AG04450 (cell line): ENCODE measurements around the gene CUL9. TPM values are rescaled to one million over a fixed set of nuclear protein-coding genes. Genes with fewer than 3 reads are reported as not detected.

Experiments used
- CTCF ChIA-PET: fragments of 300-600, 350-600 bp; formaldehyde crosslinking; extraction: SDS; loops from one replicate; lab custom pipeline; 2022; ENCODE audit warnings: antibody characterized with exemption, inconsistent platforms; lab: Charles Lee
- POLR2A ChIA-PET: fragments of 350-600 bp; formaldehyde crosslinking; extraction: SDS; loops from one replicate; lab custom pipeline; 2021; ENCODE audit warnings: antibody characterized with exemption, inconsistent platforms; lab: Yijun Ruan, JAX
- DNase-seq: peaks from one replicate; pipeline ENCODE4 v3.0.0-alpha.2; 2011; ENCODE audit warnings: low read depth, low spot score
- H3K27ac ChIP-seq: one replicate; pipeline ENCODE4 v1.5.1; 2012; ENCODE audit warnings: low read depth, low read length, control low read depth
- H3K27me3 ChIP-seq: one replicate; pipeline ENCODE4 v1.6.0; 2012; ENCODE audit warnings: low read length; ENCODE audit not compliant: control insufficient read depth, insufficient read depth
- H3K4me3 ChIP-seq: 2 replicates; pipeline ENCODE4 v1.5.1; 2011; ENCODE audit warnings: mild to moderate bottlenecking, low read depth, low read length, control low read depth
- H3K9me3 ChIP-seq: 2 replicates; pipeline ENCODE4 v1.5.1; 2012; ENCODE audit warnings: low read length; ENCODE audit not compliant: control insufficient read depth, insufficient read depth
- polyA plus RNA-seq: library from polyadenylated mRNA; depleted of rRNA; stranded (reverse); fragments of >200 nt; gene quantifications from 2 replicates; pipeline ENCODE4 v1.2.3, GENCODE V29; 2011
- TF ChIP-seq, protein P1 (sequence below): IDR thresholded peaks from 2 replicates; pipeline ENCODE4 v1.5.1; 2011; ENCODE audit warnings: low read depth, low read length, control low read depth, inconsistent platforms

CUL9 gene
- polyA plus RNA-seq, 1 experiment: 11.8 TPM

DNA sequence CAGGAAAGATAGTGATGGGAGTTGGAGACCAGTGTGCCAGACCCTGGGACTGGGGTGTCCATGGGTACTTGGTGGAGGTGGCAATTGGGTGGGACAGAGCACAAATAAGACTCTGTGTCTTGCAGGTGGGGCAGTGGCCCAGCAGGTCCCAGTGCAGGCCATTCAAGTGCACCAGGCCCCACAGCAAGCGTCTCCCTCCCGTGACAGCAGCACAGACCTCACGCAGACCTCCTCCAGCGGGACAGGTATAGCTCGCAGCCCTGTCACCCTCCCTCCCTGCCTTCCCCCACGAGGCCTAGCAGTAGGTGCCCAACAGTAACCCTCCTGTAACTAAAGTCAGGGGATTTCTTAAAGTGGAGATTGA, 5.6 kb upstream of the CUL9 start:
- DNase-seq: no peak
- POLR2A ChIA-PET: no interaction called here
- Histone ChIP-seq H3K4me3 (no peak overlapping the region), H3K27me3 (no peaks in the 10 kb centered on the region), H3K27ac (no peak overlapping the region), H3K9me3 (no peaks in the 10 kb centered on the region)
- TF ChIP-seq, protein P1, sequence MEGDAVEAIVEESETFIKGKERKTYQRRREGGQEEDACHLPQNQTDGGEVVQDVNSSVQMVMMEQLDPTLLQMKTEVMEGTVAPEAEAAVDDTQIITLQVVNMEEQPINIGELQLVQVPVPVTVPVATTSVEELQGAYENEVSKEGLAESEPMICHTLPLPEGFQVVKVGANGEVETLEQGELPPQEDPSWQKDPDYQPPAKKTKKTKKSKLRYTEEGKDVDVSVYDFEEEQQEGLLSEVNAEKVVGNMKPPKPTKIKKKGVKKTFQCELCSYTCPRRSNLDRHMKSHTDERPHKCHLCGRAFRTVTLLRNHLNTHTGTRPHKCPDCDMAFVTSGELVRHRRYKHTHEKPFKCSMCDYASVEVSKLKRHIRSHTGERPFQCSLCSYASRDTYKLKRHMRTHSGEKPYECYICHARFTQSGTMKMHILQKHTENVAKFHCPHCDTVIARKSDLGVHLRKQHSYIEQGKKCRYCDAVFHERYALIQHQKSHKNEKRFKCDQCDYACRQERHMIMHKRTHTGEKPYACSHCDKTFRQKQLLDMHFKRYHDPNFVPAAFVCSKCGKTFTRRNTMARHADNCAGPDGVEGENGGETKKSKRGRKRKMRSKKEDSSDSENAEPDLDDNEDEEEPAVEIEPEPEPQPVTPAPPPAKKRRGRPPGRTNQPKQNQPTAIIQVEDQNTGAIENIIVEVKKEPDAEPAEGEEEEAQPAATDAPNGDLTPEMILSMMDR: no peak
- CTCF ChIA-PET: no interaction called here

DNA sequence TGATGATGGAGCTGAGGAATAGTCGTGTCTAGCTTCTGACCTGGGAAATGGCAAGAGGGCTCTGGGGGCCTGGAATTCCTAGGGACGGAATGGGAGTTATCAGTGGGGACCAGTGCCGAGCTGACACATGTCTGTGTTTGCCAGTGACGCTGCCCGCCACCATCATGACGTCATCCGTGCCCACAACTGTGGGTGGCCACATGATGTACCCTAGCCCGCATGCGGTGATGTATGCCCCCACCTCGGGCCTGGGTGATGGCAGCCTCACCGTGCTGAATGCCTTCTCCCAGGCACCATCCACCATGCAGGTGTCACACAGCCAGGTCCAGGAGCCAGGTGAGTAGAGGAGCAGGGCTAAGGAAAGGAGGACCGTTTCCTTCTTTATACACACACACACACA, 3.8 kb upstream of the CUL9 start:
- TF ChIP-seq, protein P1: no peak
- ChIA-PET CTCF (no interaction called here), POLR2A (no interaction called here)
- H3K27me3 ChIP-seq: no peaks in the 10 kb centered on the region
- H3K9me3 ChIP-seq: no peaks in the 10 kb centered on the region
- DNase-seq: no peak
- H3K4me3 ChIP-seq: no peak overlapping the region
- H3K27ac ChIP-seq: no peak overlapping the region

- ChIA-PET POLR2A (interaction anchor here (1.1 kb wide), 1 partner anchor 9 kb away, joined by 3 read pairs; no protein-coding TSS in a partner anchor), CTCF (interaction anchor here (0.6 to 1.2 kb wide), 2 partner anchors 50 to 291 kb away, joined by 3 to 4 read pairs; partner anchors contain the start of gene DNPH1)
- peak overlapping the region; percentile 52 for H3K27ac ChIP-seq
- no peak for DNase-seq
- no peaks in the 10 kb centered on the region for H3K27me3 ChIP-seq
- no peak overlapping the region for H3K4me3 ChIP-seq
- TF ChIP-seq, protein P1: no peak
- H3K9me3 ChIP-seq: no peaks in the 10 kb centered on the region
Observed at GRCh38 chr6:43178951-43179830, 2.8 kb upstream of the CUL9 start.

DNA sequence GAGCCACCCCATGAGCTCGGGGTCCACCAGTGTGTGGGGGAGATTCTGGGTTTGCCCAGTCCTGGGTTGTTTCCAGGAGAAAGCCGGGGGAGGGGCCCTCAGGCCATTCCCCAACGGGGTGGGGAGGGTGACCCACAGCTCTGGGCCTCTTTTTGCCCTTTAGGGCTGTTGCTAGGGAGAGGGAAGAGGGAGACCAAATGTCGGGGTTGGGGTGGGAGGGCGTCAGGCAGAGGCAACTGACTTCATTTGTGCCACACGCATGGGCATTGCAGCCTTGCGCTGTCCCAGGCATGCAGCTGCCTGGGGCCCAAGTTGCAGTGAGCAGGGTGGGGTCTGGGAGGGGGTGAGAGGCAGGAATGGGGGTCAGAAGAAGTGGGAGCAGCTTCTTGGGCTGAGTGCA, 1.9 kb upstream of the CUL9 start:
- CTCF ChIA-PET: interaction anchor here (0.6 to 1.2 kb wide), 2 partner anchors 49 to 292 kb away, joined by 3 to 4 read pairs; partner anchors contain the start of gene DNPH1
- no peak for DNase-seq
- TF ChIP-seq, protein P1: no peak
- Histone ChIP-seq H3K9me3 (no peaks in the 10 kb centered on the region), H3K27me3 (no peaks in the 10 kb centered on the region), H3K27ac (peak overlapping the region; percentile 31), H3K4me3 (no peak overlapping the region)
- POLR2A ChIA-PET: interaction anchor here (1.1 kb wide), 1 partner anchor 8 kb away, joined by 3 read pairs; no protein-coding TSS in a partner anchor

GRCh38 chr6:43180985-43181384, 1.0 kb upstream of the CUL9 start:
- DNase-seq: no peak
- CTCF ChIA-PET: interaction anchor here (0.9 kb wide), 1 partner anchor 48 kb away, joined by 6 read pairs; the partner anchor contains the start of gene DNPH1
- peak overlapping the region; percentile 47 for H3K27ac ChIP-seq
- no peak overlapping the region for H3K4me3 ChIP-seq
- no peaks in the 10 kb centered on the region for H3K27me3 ChIP-seq
- POLR2A ChIA-PET: interaction anchor here (1.3 kb wide), 1 partner anchor 252 kb away, joined by 5 read pairs; the partner anchor contains the start of gene CNPY3
- TF ChIP-seq, protein P1: no peak
- no peaks in the 10 kb centered on the region for H3K9me3 ChIP-seq
